ENCODE results near the gene PARP6.

- TF ChIP-seq EZH2 (IDR thresholded peaks at IDR 0.05; ENCODE audit: borderline replicate concordance, insufficient read depth, low read length, poor library complexity, severe bottlenecking) = no peak
- no peak for TF ChIP-seq SMC3 (conservative IDR thresholded peaks at IDR 0.05; ENCODE audit: poor library complexity)
- no peak for TF ChIP-seq POLR2AphosphoS5 (IDR thresholded peaks at IDR 0.05)
- TF ChIP-seq EP300 (conservative IDR thresholded peaks at IDR 0.05; ENCODE audit: poor library complexity, severe bottlenecking) = no peak
- TF ChIP-seq CTCF (IDR thresholded peaks at IDR 0.05; ENCODE audit: poor library complexity, severe bottlenecking) = no peak
- TF ChIP-seq RAD21 (conservative IDR thresholded peaks at IDR 0.05) = no peak
- TF ChIP-seq MXI1 (conservative IDR thresholded peaks at IDR 0.05; ENCODE audit: poor library complexity, severe bottlenecking) = no peak
- no peak for TF ChIP-seq REST (IDR thresholded peaks at IDR 0.05; ENCODE audit: borderline replicate concordance)
- no peak for TF ChIP-seq TAF1 (IDR thresholded peaks at IDR 0.05; ENCODE audit: low read depth)
These were observed 41.5 kb upstream of the PARP6 start for GRCh38 chr15:72313881-72314280.

All from neural cell (in vitro differentiated cells).